ENCODE data around the gene PER1. TPM values are rescaled to one million over a fixed set of nuclear protein-coding genes. Genes with fewer than 3 reads are reported as not detected.
"Not testable (repeated sequence)": the region's sequence is repeated elsewhere in the genome, so short reads cannot be mapped to it uniquely, and the experiment has no call there.

Gene PER1
- total RNA-seq, 1 donor from 2014 or later, result 126 TPM

DNA sequence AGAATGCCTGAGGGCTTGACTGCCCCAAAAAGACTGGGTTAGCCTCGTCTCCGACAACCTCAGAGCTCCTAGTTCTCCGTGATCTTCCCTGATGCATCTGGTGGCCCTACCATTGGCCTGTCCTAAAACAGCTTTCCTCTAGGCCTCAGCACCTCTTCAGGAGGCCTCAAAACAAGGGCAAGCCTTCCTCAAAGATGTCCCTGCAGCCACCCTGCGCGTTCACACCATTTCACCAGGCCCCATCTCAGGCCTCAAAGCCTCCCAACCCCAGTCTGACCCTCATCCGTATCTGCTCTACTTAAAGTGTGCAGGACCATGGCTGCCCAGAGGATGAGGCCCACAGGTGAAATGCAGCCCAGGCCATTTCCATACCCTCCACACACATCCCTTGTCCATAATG is 41.3 kb downstream of the PER1 start:
- ATAC-seq (no peak), DNase-seq (no peak)
- intact Hi-C loops (cut with micrococcal nuclease), result no loop called here

DNA sequence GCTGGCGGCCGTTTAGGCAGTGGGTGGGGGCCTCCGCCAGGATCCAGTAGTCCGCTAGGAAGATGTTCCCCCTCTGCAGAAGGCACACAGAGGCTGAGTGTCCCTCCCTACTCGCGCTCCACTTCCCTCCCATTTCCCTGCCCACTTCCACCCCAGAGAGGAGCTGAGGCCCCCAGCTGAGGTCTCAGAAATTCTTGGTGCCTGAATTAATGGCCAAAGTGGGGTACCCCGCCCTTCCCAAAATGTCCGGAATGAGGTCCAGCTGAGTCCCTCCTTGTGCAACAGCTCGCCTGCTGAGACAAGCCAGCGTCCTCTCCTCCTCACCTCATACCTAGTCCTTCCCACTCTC is 41.8 kb downstream of the PER1 start:
- ATAC-seq, result no peak
- intact Hi-C loops (cut with micrococcal nuclease), result no loop called here
- no peak for DNase-seq

DNA sequence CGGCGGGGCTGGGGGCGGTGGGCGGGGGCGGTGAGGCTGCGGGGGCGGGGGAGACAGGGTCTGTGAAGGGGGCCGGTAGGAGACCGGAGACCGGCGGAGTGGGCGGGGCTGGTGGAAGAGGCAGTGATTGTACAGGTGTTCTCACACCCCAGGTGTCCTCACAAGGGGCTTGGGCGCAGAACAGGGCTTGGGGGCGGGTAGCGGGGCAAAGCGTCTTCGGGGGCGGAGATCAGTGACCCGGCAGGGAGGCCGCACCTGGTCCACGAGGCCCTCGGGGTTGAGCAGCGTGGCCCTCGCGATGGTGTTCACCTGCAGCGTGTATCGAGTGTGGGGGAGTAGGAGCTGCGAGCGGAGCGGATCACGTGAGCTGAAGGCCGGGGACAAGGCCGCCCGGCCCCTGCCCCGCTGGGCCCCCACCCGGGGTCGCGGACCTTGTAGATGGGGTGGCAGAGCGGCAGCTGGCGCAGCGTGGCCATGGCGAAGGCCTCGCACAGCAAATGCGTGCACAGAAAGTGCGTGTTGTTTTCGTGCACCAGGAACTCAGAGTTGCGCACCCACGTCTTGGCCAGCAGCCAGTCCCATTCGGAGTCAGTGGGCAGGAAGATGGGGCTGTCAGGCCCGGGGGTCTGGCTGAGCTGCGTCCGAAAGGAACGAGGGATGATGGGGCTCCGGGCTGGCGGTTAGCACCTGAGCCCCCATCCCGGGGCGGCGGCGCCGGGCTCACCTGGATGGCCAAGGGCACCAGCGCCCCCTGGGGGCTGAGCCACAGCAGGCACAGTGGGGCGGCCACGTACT is 42.3 kb downstream of the PER1 start:
- DNase-seq (peak; percentile 75), ATAC-seq (peak; percentile 74)
- intact Hi-C loops (cut with micrococcal nuclease), result no loop called here

DNA sequence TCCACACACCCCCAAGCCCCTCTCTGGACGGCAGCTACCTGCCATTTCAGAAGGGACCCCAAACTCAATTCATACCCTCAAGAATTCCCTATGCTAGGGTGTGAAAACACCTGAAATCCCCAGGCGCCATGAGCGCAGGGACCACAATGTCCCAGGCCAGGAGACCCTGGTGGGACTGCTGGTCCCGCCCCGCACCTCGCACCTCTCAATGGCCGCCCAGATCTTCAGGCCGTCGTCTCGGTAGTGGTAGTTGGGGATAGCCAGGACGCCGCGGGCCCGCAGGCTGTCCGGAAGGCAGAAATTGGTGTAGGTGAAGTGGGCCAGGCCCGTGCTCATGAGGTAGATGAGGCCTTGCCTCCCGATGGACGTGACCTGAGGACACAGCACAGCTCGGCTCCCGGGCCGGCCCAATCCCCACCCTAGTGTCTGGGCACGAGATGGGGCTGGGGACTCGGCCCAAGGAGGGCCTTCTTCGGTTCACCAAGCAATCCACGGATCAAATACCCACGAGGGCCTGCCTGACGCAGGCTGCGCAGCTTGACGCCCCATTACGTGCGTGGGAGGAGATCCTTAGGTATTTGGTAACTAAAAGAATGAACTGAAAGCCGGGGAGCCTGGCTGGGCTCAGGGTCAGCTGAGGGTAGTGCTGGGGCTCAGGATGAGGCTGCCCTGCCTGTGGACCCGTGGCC is 43.1 kb downstream of the PER1 start:
- DNase-seq, result no peak
- intact Hi-C loops (cut with micrococcal nuclease), result no loop called here

DNA sequence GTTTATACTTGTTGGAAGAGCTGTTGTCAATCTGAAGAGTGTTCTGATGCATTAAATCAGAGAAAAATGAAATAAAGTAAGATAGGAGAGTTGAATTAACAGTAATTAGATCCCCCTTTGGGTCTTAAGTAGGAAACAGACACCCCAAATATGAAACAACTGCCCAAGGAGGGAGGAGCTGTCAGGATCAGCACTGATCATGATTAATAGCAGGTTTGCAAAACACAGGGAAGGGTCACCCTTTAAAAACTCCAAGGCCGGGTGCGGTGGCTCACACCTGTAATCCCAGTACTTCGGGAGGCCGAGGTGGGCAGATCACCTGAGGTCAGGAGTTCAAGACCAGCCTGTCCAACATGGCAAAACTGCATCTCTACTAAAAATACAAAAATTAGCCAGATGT is 45.2 kb downstream of the PER1 start:
- ATAC-seq; DNase-seq; intact Hi-C loops (cut with micrococcal nuclease): not testable (repeated sequence)

More for the DNA sequence above, 43.1 kb downstream of the PER1 start:
- ATAC-seq, result no peak

DNA sequence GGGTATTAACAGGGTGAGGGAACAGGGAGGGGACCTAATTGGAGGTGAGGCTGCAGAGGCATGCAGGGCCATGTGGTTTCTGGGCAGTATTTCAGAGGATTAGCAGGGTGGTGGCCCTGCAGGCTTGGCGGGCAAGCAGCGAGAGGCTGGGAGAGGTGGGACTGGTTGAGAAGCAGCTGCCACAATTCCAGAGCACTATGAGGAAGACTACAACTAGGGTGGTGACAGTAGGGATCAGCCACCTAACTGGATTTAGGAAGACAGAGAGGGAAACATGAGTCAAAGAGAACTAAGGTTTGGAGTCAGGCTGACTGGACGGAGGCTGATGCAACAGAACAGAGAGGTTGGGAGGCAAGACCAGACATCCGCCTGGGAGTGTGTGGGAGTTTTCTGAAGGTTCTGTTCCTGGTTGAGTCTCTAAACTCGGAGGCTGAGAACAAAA is 46.2 kb downstream of the PER1 start:
- intact Hi-C loops (cut with micrococcal nuclease), result no loop called here
- no peak for ATAC-seq
- DNase-seq, result no peak

DNA sequence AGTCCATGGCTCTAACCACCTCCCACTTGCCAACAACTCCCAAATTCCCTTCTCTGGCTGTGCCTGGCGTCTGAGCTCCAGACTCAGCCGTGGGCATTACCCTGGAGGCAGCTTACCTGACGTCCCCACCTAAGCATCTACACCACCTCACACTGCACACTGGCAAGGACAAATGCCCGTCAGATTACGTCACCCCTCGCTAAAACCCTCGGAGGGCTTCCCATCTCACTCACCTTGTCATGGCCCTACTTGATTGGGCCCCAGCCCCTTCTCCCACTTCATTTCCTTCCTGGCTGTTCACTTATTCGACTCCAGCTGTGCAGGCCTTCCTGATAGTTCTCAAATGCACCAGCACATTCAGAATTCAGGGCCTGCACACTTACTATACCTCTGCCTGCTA is 47.3 kb downstream of the PER1 start:
- DNase-seq (no peak), ATAC-seq (no peak)
- intact Hi-C loops (cut with micrococcal nuclease), result no loop called here

DNA sequence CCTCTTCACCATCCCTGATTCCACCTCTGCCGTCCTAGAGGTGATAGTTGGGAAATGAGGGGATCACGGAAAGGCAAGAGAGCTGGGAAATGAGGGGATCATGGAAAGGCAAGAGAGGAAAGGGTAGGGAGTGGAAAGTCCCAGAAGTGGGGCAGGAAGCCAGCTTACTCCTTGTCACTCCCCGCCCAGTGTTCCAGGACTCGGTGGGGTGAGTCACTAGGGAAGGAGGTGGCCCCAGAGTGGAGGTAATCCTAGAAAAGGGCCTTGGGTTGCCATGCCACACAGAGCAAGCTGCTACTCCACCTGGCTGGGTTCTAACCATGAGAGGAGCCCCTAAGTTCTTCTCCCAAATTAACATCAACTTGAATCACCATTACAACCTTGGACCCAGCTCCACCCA is 48.7 kb downstream of the PER1 start:
- intact Hi-C loops (cut with micrococcal nuclease), result no loop called here
- no peak for ATAC-seq

DNA sequence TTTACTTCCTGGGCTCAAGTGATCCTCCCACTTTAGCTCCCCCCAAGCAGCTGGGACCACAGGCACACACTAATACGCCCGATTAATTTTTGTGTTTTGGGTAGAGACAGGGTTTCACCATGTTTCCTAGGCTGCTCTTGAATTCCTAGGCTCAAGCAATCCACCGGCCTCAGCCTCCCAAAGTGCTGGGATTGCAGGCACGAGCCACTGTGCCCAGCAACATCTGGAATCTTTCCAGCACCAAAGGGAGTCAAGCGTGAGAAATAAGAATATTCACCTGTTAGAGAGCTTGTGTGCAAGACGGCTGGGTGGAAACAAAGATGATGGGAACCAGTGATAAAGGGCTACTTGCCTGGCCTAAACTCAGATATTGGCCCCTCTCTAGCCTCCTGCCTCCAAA is 50.5 kb downstream of the PER1 start:
- DNase-seq, result no peak
- ATAC-seq, result no peak
- intact Hi-C loops (cut with micrococcal nuclease), result no loop called here

More for the DNA sequence above, 48.7 kb downstream of the PER1 start:
- DNase-seq, result no peak

DNA sequence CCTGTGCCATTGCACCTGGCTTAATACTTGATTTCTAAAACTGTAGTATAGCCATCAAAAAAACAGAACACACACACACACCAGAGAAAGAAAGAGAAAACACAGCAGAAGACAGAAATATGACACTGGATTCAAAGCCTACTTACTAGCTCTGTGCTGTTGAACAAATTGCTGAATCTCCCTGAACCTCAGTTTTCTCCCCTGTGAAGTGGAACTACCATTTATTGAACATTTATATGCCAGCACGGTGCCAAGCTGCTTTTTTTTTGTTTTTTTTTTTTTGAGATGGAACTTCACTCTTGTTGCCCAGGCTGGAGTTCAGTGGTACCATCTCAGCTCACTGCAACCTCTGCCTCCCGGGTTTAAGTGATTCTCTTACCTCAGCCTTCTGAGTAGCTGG is 51.4 kb downstream of the PER1 start:
- ATAC-seq, result no peak
- DNase-seq, result no peak
- intact Hi-C loops (cut with micrococcal nuclease), result no loop called here

DNA sequence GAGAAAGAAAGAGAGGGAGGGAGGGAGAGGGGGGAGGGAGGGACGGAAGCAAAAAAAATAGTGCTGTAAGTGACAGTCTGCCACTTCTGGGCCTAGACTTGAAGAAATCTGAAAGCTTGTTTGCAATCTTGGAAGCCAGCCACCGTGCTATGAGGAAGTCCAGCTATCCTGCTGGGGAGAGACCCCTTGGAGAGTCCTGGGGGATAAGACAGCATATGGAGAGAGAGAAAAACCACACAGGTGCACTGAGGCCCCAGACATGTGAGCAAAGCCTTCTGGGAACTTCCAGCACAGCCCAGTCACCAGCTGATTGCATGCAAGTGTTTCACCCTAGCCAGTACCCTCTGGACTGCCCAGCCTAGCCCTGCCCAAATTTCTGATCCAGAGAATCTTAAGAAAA is 52.1 kb downstream of the PER1 start:
- intact Hi-C loops (cut with micrococcal nuclease), result no loop called here
- ATAC-seq, result no peak
- DNase-seq, result no peak

DNA sequence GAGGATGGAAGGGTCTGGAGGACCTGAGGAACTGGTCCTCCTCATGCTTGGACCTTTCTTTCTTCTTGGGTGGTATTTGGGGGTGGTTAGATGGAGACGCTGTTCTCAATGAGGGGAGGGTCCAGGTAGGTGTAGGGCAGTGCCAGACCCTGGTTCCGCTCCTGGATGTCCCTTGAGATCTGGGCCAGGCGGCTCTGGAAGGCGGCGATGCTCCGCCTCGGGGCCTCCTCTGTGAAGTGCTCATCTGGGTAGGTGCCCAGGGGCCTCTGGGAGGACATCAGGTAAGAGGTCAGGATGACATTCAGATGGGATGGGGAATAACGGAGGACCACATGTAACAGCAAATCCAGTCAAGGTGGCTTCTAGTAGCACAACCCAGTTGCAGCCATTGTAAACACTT is 55.7 kb downstream of the PER1 start:
- no peak for DNase-seq
- ATAC-seq, result no peak
- intact Hi-C loops (cut with micrococcal nuclease), result no loop called here

DNA sequence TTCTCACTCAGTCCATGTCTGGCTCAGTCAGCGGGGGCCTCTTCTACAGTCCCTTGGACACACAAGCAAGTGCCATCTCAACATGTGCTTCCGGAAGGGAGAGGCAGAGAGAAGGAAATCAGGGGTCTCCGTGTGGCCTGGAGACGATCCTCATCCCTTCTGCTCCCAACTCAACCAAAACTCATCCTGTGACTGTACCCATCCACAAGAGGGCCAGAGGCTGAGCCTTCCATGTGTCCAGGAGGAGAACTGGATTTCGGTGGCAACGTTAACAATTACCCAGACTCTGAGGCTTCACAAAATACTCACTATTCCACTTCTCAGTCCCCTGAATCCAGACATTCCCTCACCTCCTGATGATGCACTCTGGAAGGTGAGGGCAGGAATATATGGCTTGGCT is 56.8 kb downstream of the PER1 start:
- ATAC-seq, result no peak
- intact Hi-C loops (cut with micrococcal nuclease), result no loop called here

DNA sequence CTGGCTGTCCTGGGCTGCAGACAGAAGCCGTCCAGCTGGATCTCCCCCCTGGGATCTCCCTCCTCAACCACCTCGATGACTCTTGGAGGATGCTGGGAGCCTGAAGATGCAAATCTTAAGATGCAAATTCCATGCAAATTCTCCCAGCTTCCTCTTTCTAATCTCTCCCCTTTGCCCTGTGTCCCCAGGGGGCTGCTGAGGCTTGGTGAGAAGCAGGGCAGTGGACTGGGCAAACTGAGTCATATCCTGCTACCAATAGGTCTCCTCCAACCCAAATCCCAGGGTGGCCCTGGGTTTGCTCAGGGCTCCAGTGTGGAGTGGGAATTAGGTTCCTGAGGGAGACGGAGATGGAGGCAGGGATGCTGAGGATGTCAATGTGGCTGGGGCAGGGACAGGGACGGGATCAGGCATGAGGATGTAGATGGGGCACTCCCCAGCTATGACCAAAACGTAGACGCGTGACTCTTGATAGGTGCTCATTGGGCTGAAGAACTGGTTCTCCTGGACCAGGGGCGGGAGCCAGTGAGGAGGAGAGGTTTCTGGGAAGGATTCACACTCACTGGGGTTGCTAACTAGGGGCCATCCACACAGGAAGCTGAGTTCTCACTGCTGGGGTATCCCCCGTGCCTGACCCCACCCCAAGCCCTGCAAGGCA is 61.0 kb downstream of the PER1 start:
- intact Hi-C loops (cut with micrococcal nuclease), result no loop called here

More for the DNA sequence above, 56.8 kb downstream of the PER1 start:
- DNase-seq, result no peak

More for the DNA sequence above, 61.0 kb downstream of the PER1 start:
- no peak for DNase-seq
- ATAC-seq, result no peak

Small RNA genes lying within 50 kb of the gene (microRNA-seq; reads per million reads assigned to microRNA genes)
- gene MIR4521 (ENCODE audit: borderline number of aligned reads), result 58.8 reads per million, percentile 32 among the genes with 10 or more reads in this experiment
- not detected for gene MIR6883 (ENCODE audit: borderline number of aligned reads)

Other genes with a start within 250 kb of the PER1 start
- gene RNF227, start 236.1 kb downstream of the PER1 start, total RNA-seq, result 1.1 TPM
- gene KCNAB3, start 222.5 kb downstream of the PER1 start, total RNA-seq, result 0.52 TPM
- 107 TPM for gene TRAPPC1, start 220.5 kb downstream of the PER1 start, total RNA-seq
- gene CNTROB, start 220.2 kb downstream of the PER1 start, total RNA-seq, result 10.8 TPM
- not detected for gene GUCY2D, start 149.8 kb downstream of the PER1 start, total RNA-seq
- not detected for gene ALOX15B, start 113.3 kb downstream of the PER1 start, total RNA-seq
- gene ALOX12B, start 64.7 kb downstream of the PER1 start, total RNA-seq, result not detected
- gene ALOXE3, start 33.9 kb downstream of the PER1 start, total RNA-seq, result not detected
- gene HES7, start 28.3 kb downstream of the PER1 start, total RNA-seq, result not detected
- gene VAMP2, start 10.5 kb upstream of the PER1 start, total RNA-seq, result 62.3 TPM
- 5.2 TPM for gene TMEM107, start 24.0 kb upstream of the PER1 start, total RNA-seq
- gene BORCS6, start 37.8 kb upstream of the PER1 start, total RNA-seq, result 9.4 TPM
- gene AURKB, start 58.2 kb upstream of the PER1 start, total RNA-seq, result 0.47 TPM
- 16.2 TPM for gene CTC1, start 95.7 kb upstream of the PER1 start, total RNA-seq
- 12.1 TPM for gene PFAS, start 96.9 kb upstream of the PER1 start, total RNA-seq
- 24.9 TPM for gene RANGRF, start 136.3 kb upstream of the PER1 start, total RNA-seq
- gene SLC25A35, start 143.0 kb upstream of the PER1 start, total RNA-seq, result 2.2 TPM
- gene ARHGEF15, start 157.8 kb upstream of the PER1 start, total RNA-seq, result 17.8 TPM
- not detected for gene ODF4, start 187.4 kb upstream of the PER1 start, total RNA-seq
- gene RPL26, start 230.8 kb upstream of the PER1 start, total RNA-seq, result 1,047 TPM
- not detected for gene RNF222, start 245.4 kb upstream of the PER1 start, total RNA-seq